ENCODE results near the gene CDADC1. TPM values are rescaled to one million over a fixed set of nuclear protein-coding genes. Genes with fewer than 3 reads are reported as not detected.
"Not testable (repeated sequence)": the region's sequence is repeated elsewhere in the genome, so short reads cannot be mapped to it uniquely, and the experiment has no call there.

The CDADC1 gene
- total RNA-seq, 1 experiment from 2014 or later: 17.6 TPM

DNA sequence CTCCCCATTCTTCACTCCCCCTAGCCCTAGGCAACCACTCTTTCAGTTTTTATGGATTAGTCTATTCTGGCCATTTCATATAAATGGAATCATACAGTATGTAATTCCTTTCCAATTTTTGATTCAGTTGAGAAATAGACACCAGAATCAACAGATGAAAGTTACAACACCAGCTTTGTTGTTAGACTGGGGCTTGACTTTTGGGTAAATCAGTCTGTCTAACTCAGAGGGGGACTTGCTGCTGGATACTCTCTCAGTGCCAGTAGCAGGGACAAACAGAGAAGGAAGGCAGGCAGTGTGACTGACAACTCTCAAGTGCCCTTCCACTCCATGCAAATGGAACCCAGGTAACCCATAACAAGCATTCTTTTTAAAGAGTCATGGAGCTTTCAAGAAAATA, 40.7 kb downstream of the CDADC1 start:
- H3K27ac ChIP-seq (ENCODE audit: low read length): no peak overlapping the region
- TF ChIP-seq CTCF (conservative IDR thresholded peaks at IDR 0.05; ENCODE audit: low read depth, low read length): no peak
- TF ChIP-seq EZH2phosphoT487 (IDR thresholded peaks at IDR 0.05; ENCODE audit: borderline replicate concordance, low read length): no peak
- no peak for TF ChIP-seq EZH2 (IDR thresholded peaks at IDR 0.05; ENCODE audit: low read length, unreplicated experiment)
- intact Hi-C loops (cut with micrococcal nuclease): loop anchor here (10.0 kb wide), 1 partner anchor 304 kb away; no protein-coding TSS in a partner anchor
- no peak overlapping the region for H2AFZ ChIP-seq (ENCODE audit: low read length)
- BruUV-seq (replicated peaks): no TSS peak
- H3K9ac ChIP-seq (ENCODE audit: low read length): no peak overlapping the region
- ChIA-PET CTCF (no interaction called here), POLR2A (ENCODE audit: unreplicated experiment) (interaction anchor here (0.6 kb wide), 1 partner anchor 41 kb away, joined by 3 read pairs; the partner anchor contains the start of gene CDADC1)
- H3K79me2 ChIP-seq (ENCODE audit: low read length): no peaks in the 10 kb centered on the region
- no peaks in the 10 kb centered on the region for H3K27me3 ChIP-seq (ENCODE audit: low read length)
- no peaks in the 10 kb centered on the region for H3K9me3 ChIP-seq (ENCODE audit: low read length)
- H3K36me3 ChIP-seq (ENCODE audit: low read depth, low read length): no peaks in the 10 kb centered on the region
- H3F3A ChIP-seq (ENCODE audit: low read length, unreplicated experiment): no peaks in the 10 kb centered on the region
- H3K4me3 ChIP-seq (ENCODE audit: low read length): no peak overlapping the region
- DNase-seq (no peak), ATAC-seq (no peak)
- H4K20me1 ChIP-seq (ENCODE audit: low read length): no peaks in the 10 kb centered on the region
- H3K9me2 ChIP-seq (replicated peaks; ENCODE audit: low read length): no peaks in the 10 kb centered on the region
- no peak overlapping the region for H3K4me2 ChIP-seq (ENCODE audit: low read length)
- no peaks in the 10 kb centered on the region for H3K4me1 ChIP-seq (ENCODE audit: insufficient read depth, low read length)

DNA sequence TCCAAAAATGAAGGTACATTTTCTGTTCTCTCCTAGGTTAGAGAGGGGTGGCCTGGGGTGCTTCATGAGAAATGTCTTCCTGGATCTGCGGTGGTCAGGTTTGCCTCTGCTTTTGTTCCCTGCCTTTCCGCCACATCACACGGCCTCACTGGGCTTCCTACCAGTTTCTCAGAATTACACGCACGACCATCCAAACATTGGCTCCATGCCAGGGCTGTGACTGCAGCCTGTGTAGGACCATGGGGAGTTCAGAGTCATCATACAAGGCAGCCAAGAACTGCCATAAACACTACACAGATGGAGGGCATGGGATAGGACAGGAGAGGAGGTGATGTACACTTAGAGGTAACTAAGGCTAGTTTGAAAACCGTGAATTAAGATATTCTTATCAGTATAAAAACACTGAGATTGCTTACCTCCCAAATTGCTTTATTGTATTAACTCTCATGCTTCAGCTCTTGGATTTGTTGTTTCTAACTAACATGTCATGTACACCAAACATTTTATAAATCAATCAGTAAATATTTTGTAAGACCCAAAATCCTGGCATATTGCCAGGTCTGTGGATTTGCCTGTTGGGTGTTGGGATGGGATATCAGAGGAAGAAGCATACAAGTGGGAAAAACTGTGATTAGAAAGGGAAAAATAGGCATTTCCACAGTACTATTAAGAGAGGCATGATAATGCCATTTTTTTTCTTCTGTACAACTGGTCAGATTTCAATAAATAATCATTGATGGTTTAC, 45.2 kb downstream of the CDADC1 start:
- Histone ChIP-seq H3K9me2 (replicated peaks; ENCODE audit: low read length) (no peaks in the 10 kb centered on the region), H3K9me3 (ENCODE audit: low read length) (no peaks in the 10 kb centered on the region), H3F3A (ENCODE audit: low read length, unreplicated experiment) (no peaks in the 10 kb centered on the region), H3K4me2 (ENCODE audit: low read length) (no peak overlapping the region), H3K79me2 (ENCODE audit: low read length) (no peaks in the 10 kb centered on the region), H2AFZ (ENCODE audit: low read length) (no peak overlapping the region), H3K27ac (ENCODE audit: low read length) (no peak overlapping the region), H3K9ac (ENCODE audit: low read length) (no peak overlapping the region), H3K4me1 (ENCODE audit: insufficient read depth, low read length) (no peaks in the 10 kb centered on the region), H3K4me3 (ENCODE audit: low read length) (no peak overlapping the region), H3K36me3 (ENCODE audit: low read depth, low read length) (no peaks in the 10 kb centered on the region), H4K20me1 (ENCODE audit: low read length) (no peaks in the 10 kb centered on the region), H3K27me3 (ENCODE audit: low read length) (no peaks in the 10 kb centered on the region)
- ATAC-seq: no peak
- POLR2A ChIA-PET (ENCODE audit: unreplicated experiment): no interaction called here
- DNase-seq: no peak
- intact Hi-C loops (cut with micrococcal nuclease): no loop called here
- no peak for TF ChIP-seq CTCF (conservative IDR thresholded peaks at IDR 0.05; ENCODE audit: low read depth, low read length)
- TF ChIP-seq EZH2phosphoT487 (IDR thresholded peaks at IDR 0.05; ENCODE audit: borderline replicate concordance, low read length): no peak
- no peak for TF ChIP-seq EZH2 (IDR thresholded peaks at IDR 0.05; ENCODE audit: low read length, unreplicated experiment)
- BruUV-seq (replicated peaks): no TSS peak
- CTCF ChIA-PET: no interaction called here

- DNase-seq; CTCF ChIA-PET; intact Hi-C loops (cut with micrococcal nuclease); H2AFZ ChIP-seq (ENCODE audit: low read length); H3K9me3 ChIP-seq (ENCODE audit: low read length); H3K36me3 ChIP-seq (ENCODE audit: low read depth, low read length); H3K4me2 ChIP-seq (ENCODE audit: low read length); H3K4me3 ChIP-seq (ENCODE audit: low read length); H3K27me3 ChIP-seq (ENCODE audit: low read length); H3K79me2 ChIP-seq (ENCODE audit: low read length); H3F3A ChIP-seq (ENCODE audit: low read length, unreplicated experiment); H3K27ac ChIP-seq (ENCODE audit: low read length); POLR2A ChIA-PET (ENCODE audit: unreplicated experiment); ATAC-seq; H4K20me1 ChIP-seq (ENCODE audit: low read length); BruUV-seq (replicated peaks); H3K4me1 ChIP-seq (ENCODE audit: insufficient read depth, low read length); H3K9ac ChIP-seq (ENCODE audit: low read length); H3K9me2 ChIP-seq (replicated peaks; ENCODE audit: low read length): not testable (repeated sequence)
Observed at GRCh38 chr13:49294723-49295122, 47.0 kb downstream of the CDADC1 start.

Measured in PC-3 (cell line).